ENCODE data around the gene SAMD14.

SAMD14 gene

GRCh38 chr17:50136096-50136687 is 6.2 kb upstream of the SAMD14 start:
- no peak overlapping the region for H3K4me3 ChIP-seq (ENCODE audit: low read depth, low read length)
- DNase-seq (ENCODE audit: low read depth): no peak

- DNase-seq (ENCODE audit: low read depth): no peak
- no peak overlapping the region for H3K4me3 ChIP-seq (ENCODE audit: low read depth, low read length)
These were observed 5.5 kb upstream of the SAMD14 start for GRCh38 chr17:50135316-50136095.

- DNase-seq (ENCODE audit: low read depth): no peak
- no peak overlapping the region for H3K4me3 ChIP-seq (ENCODE audit: low read depth, low read length)
These were observed 4.5 kb upstream of the SAMD14 start for GRCh38 chr17:50134206-50135110.

- no peak overlapping the region for H3K4me3 ChIP-seq (ENCODE audit: low read depth, low read length)
- no peak for DNase-seq (ENCODE audit: low read depth)
These were observed 3.8 kb upstream of the SAMD14 start for GRCh38 chr17:50133769-50134099.

- DNase-seq (ENCODE audit: low read depth): no peak
- H3K4me3 ChIP-seq (ENCODE audit: low read depth, low read length): no peak overlapping the region
These were observed 3.2 kb upstream of the SAMD14 start for GRCh38 chr17:50133028-50133768.

- no peak for DNase-seq (ENCODE audit: low read depth)
- no peak overlapping the region for H3K4me3 ChIP-seq (ENCODE audit: low read depth, low read length)
These were observed 2.3 kb upstream of the SAMD14 start for GRCh38 chr17:50132104-50132794.

GRCh38 chr17:50130559-50131305 is 772 bp upstream of the SAMD14 start:
- H3K4me3 ChIP-seq (ENCODE audit: low read depth, low read length): peak overlapping the region; percentile 59
- no peak for DNase-seq (ENCODE audit: low read depth)

- H3K4me3 ChIP-seq (ENCODE audit: low read depth, low read length): peak overlapping the region; percentile 59
These were observed 620 bp downstream of the SAMD14 start for GRCh38 chr17:50129353-50129727.

GRCh38 chr17:50128441-50129352 is 1.3 kb downstream of the SAMD14 start:
- H3K4me3 ChIP-seq (ENCODE audit: low read depth, low read length): peak overlapping the region; percentile 59
- no peak for DNase-seq (ENCODE audit: low read depth)

More at GRCh38 chr17:50129353-50129727, 620 bp downstream of the SAMD14 start:
- no peak for DNase-seq (ENCODE audit: low read depth)

GRCh38 chr17:50127697-50128361 is 2.1 kb downstream of the SAMD14 start:
- no peak overlapping the region for H3K4me3 ChIP-seq (ENCODE audit: low read depth, low read length)
- DNase-seq (ENCODE audit: low read depth): no peak

GRCh38 chr17:50125420-50125997 is 4.5 kb downstream of the SAMD14 start:
- no peak overlapping the region for H3K4me3 ChIP-seq (ENCODE audit: low read depth, low read length)
- DNase-seq (ENCODE audit: low read depth): no peak

- DNase-seq (ENCODE audit: low read depth): no peak
- no peak overlapping the region for H3K4me3 ChIP-seq (ENCODE audit: low read depth, low read length)
These were observed 6.2 kb downstream of the SAMD14 start for GRCh38 chr17:50123649-50124349.

- H3K4me3 ChIP-seq (ENCODE audit: low read depth, low read length): no peak overlapping the region
- DNase-seq (ENCODE audit: low read depth): no peak
These were observed 7.0 kb downstream of the SAMD14 start for GRCh38 chr17:50122945-50123344.

- no peak for DNase-seq (ENCODE audit: low read depth)
- H3K4me3 ChIP-seq (ENCODE audit: low read depth, low read length): no peak overlapping the region
These were observed 9.3 kb downstream of the SAMD14 start for GRCh38 chr17:50120475-50121253.

GRCh38 chr17:50118828-50119218 is 11.1 kb downstream of the SAMD14 start:
- DNase-seq (ENCODE audit: low read depth): no peak
- no peak overlapping the region for H3K4me3 ChIP-seq (ENCODE audit: low read depth, low read length)

Measured in skeletal muscle cell (primary cell).